ENCODE data around the gene TMEM132E. TPM values are rescaled to one million over a fixed set of nuclear protein-coding genes. Genes with fewer than 3 reads are reported as not detected.

TMEM132E gene
- total and polyA plus RNA-seq, 2 donors: 0.09 to 0.78 TPM

- Histone ChIP-seq H3K27me3 (ENCODE audit: control insufficient read depth in 2 of 2, insufficient read depth in 1 of 2, low read length in 1 of 2) (peaks cover 2 to 33% of the 10 kb centered on the region in 2 donors), H3K9me3 (ENCODE audit: control insufficient read depth in 2 of 2, insufficient read depth in 1 of 2, low read length in 1 of 2) (no peaks in the 10 kb centered on the region), H3K4me1 (ENCODE audit: control insufficient read depth in 2 of 2, insufficient read depth in 2 of 2, low read length in 2 of 2) (no peaks in the 10 kb centered on the region), H3K4me3 (ENCODE audit: low read length in 2 of 2) (no peak overlapping the region), H3K27ac (ENCODE audit: low read depth in 1 of 2, low read length in 1 of 2) (no peak overlapping the region), H3K36me3 (ENCODE audit: control insufficient read depth in 2 of 2, insufficient read depth in 2 of 2, low read length in 1 of 2) (no peaks in the 10 kb centered on the region)
- WGBS: 51% methylated on average over 5 of the region's 5 CpGs
- no peak for DNase-seq (ENCODE audit: low read depth in 6 of 9, low spot score in 9 of 9)
Observed at GRCh38 chr17:34609210-34609609, 29.8 kb downstream of the TMEM132E start.

DNA sequence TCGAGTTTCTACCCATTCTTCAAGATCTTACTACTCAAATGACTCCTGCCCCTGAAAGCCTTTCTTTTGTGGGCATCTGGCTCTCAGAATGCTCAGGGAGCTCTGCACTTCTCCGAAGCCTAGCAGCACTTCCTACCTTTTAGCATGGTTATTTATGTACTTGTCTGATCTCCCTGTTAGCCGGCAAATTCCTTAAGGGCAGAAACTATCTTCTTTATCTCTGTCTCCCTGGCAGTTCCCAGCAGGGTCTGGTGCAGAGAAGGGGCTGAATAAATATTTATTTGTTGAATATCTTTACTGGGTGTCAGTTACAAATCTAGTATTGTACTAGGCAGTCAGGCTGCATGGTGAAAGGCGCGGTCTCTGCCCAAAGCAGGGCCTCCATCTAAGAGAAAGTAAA, 30.7 kb downstream of the TMEM132E start:
- Histone ChIP-seq H3K4me3 (ENCODE audit: low read length in 2 of 2) (no peak overlapping the region), H3K4me1 (ENCODE audit: control insufficient read depth in 2 of 2, insufficient read depth in 2 of 2, low read length in 2 of 2) (no peaks in the 10 kb centered on the region), H3K27me3 (ENCODE audit: control insufficient read depth in 2 of 2, insufficient read depth in 1 of 2, low read length in 1 of 2) (peaks cover 2 to 36% of the 10 kb centered on the region in 2 donors), H3K36me3 (ENCODE audit: control insufficient read depth in 2 of 2, insufficient read depth in 2 of 2, low read length in 1 of 2) (no peaks in the 10 kb centered on the region), H3K27ac (ENCODE audit: low read depth in 1 of 2, low read length in 1 of 2) (no peak overlapping the region), H3K9me3 (ENCODE audit: control insufficient read depth in 2 of 2, insufficient read depth in 1 of 2, low read length in 1 of 2) (no peaks in the 10 kb centered on the region)
- 69% methylated on average over 5 of the region's 5 CpGs for WGBS
- no peak for DNase-seq (ENCODE audit: low read depth in 6 of 9, low spot score in 9 of 9)

GRCh38 chr17:34610506-34610905, 31.1 kb downstream of the TMEM132E start:
- WGBS: 72% methylated on average over 6 of the region's 6 CpGs
- peaks cover 2 to 36% of the 10 kb centered on the region in 2 donors for H3K27me3 ChIP-seq (ENCODE audit: control insufficient read depth in 2 of 2, insufficient read depth in 1 of 2, low read length in 1 of 2)

GRCh38 chr17:34613064-34614019, 34.0 kb downstream of the TMEM132E start:
- H3K4me3 ChIP-seq (ENCODE audit: low read length in 2 of 2): no peak overlapping the region
- DNase-seq (ENCODE audit: low read depth in 6 of 9, low spot score in 9 of 9): no peak
- H3K27me3 ChIP-seq (ENCODE audit: control insufficient read depth in 2 of 2, insufficient read depth in 1 of 2, low read length in 1 of 2): peaks cover 0 to 47% of the 10 kb centered on the region in 2 donors
- H3K36me3 ChIP-seq (ENCODE audit: control insufficient read depth in 2 of 2, insufficient read depth in 2 of 2, low read length in 1 of 2): no peaks in the 10 kb centered on the region
- H3K27ac ChIP-seq (ENCODE audit: low read depth in 1 of 2, low read length in 1 of 2): no peak overlapping the region
- WGBS: 66% methylated on average over 19 of the region's 19 CpGs
- H3K9me3 ChIP-seq (ENCODE audit: control insufficient read depth in 2 of 2, insufficient read depth in 1 of 2, low read length in 1 of 2): no peaks in the 10 kb centered on the region
- H3K4me1 ChIP-seq (ENCODE audit: control insufficient read depth in 2 of 2, insufficient read depth in 2 of 2, low read length in 2 of 2): no peaks in the 10 kb centered on the region

More at GRCh38 chr17:34610506-34610905, 31.1 kb downstream of the TMEM132E start:
- Histone ChIP-seq H3K9me3 (ENCODE audit: control insufficient read depth in 2 of 2, insufficient read depth in 1 of 2, low read length in 1 of 2) (no peaks in the 10 kb centered on the region), H3K4me3 (ENCODE audit: low read length in 2 of 2) (no peak overlapping the region), H3K27ac (ENCODE audit: low read depth in 1 of 2, low read length in 1 of 2) (no peak overlapping the region), H3K4me1 (ENCODE audit: control insufficient read depth in 2 of 2, insufficient read depth in 2 of 2, low read length in 2 of 2) (no peaks in the 10 kb centered on the region), H3K36me3 (ENCODE audit: control insufficient read depth in 2 of 2, insufficient read depth in 2 of 2, low read length in 1 of 2) (no peaks in the 10 kb centered on the region)
- no peak for DNase-seq (ENCODE audit: low read depth in 6 of 9, low spot score in 9 of 9)

GRCh38 chr17:34614698-34615097, 35.3 kb downstream of the TMEM132E start:
- 72% methylated on average over 1 of the region's 1 CpG for WGBS
- no peak for DNase-seq (ENCODE audit: low read depth in 6 of 9, low spot score in 9 of 9)
- no peaks in the 10 kb centered on the region for H3K36me3 ChIP-seq (ENCODE audit: control insufficient read depth in 2 of 2, insufficient read depth in 2 of 2, low read length in 1 of 2)
- H3K4me1 ChIP-seq (ENCODE audit: control insufficient read depth in 2 of 2, insufficient read depth in 2 of 2, low read length in 2 of 2): no peaks in the 10 kb centered on the region
- H3K9me3 ChIP-seq (ENCODE audit: control insufficient read depth in 2 of 2, insufficient read depth in 1 of 2, low read length in 1 of 2): no peaks in the 10 kb centered on the region
- H3K4me3 ChIP-seq (ENCODE audit: low read length in 2 of 2): no peak overlapping the region
- H3K27ac ChIP-seq (ENCODE audit: low read depth in 1 of 2, low read length in 1 of 2): no peak overlapping the region
- peaks cover 0 to 40% of the 10 kb centered on the region in 2 donors for H3K27me3 ChIP-seq (ENCODE audit: control insufficient read depth in 2 of 2, insufficient read depth in 1 of 2, low read length in 1 of 2)

DNA sequence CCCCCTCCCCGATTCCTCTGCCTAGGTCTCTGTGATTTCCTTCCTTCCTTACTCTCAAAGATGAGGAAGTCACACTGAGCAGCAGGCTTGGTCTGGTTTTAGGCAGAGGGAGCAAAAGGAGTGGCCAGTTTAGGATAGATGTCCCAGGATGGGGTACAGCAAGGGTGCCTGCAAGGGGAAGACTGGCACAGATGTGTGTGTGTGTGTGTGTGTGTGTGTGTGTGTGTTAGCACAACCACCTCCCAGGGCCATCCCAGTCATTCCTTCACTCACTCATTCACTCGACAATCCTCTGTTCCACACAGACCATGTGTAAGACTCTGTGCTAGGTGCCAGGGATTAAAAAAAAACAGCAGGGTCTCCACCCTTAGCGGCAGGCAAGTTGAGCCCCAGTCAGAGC, 35.9 kb downstream of the TMEM132E start:
- H3K36me3 ChIP-seq (ENCODE audit: control insufficient read depth in 2 of 2, insufficient read depth in 2 of 2, low read length in 1 of 2): no peaks in the 10 kb centered on the region
- no peaks in the 10 kb centered on the region for H3K4me1 ChIP-seq (ENCODE audit: control insufficient read depth in 2 of 2, insufficient read depth in 2 of 2, low read length in 2 of 2)
- H3K4me3 ChIP-seq (ENCODE audit: low read length in 2 of 2): no peak overlapping the region
- H3K27ac ChIP-seq (ENCODE audit: low read depth in 1 of 2, low read length in 1 of 2): no peak overlapping the region
- H3K27me3 ChIP-seq (ENCODE audit: control insufficient read depth in 2 of 2, insufficient read depth in 1 of 2, low read length in 1 of 2): peaks cover 0 to 38% of the 10 kb centered on the region in 2 donors
- no peaks in the 10 kb centered on the region for H3K9me3 ChIP-seq (ENCODE audit: control insufficient read depth in 2 of 2, insufficient read depth in 1 of 2, low read length in 1 of 2)
- no peak for DNase-seq (ENCODE audit: low read depth in 6 of 9, low spot score in 9 of 9)
- WGBS: 46% methylated on average over 3 of the region's 3 CpGs

- DNase-seq (ENCODE audit: low read depth in 6 of 9, low spot score in 9 of 9): no peak
- 15% methylated on average over 3 of the region's 3 CpGs for WGBS
- peaks cover 0 to 36% of the 10 kb centered on the region in 2 donors for H3K27me3 ChIP-seq (ENCODE audit: control insufficient read depth in 2 of 2, insufficient read depth in 1 of 2, low read length in 1 of 2)
Observed at GRCh38 chr17:34616148-34616547, 36.8 kb downstream of the TMEM132E start.

DNA sequence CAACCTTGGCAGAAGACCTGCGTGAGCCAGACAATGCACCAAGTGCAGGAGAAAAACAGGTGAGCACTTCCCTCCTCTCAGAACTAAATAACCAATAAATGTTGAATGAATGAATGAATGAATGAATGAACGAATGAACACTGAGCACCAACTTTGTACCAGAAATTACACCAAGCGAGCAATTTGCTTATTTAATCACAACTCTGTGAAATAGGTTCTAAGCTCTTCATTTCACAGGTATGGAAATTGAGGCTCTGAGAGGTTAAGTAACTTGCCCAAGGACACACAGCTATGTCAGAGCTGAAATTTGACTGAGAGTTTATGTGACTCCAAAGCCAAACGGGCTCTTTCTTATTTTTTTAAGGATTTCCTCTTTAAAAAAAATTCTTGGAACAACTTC, 38.0 kb downstream of the TMEM132E start:
- no peaks in the 10 kb centered on the region for H3K9me3 ChIP-seq (ENCODE audit: control insufficient read depth in 2 of 2, insufficient read depth in 1 of 2, low read length in 1 of 2)
- no peaks in the 10 kb centered on the region for H3K36me3 ChIP-seq (ENCODE audit: control insufficient read depth in 2 of 2, insufficient read depth in 2 of 2, low read length in 1 of 2)
- H3K4me3 ChIP-seq (ENCODE audit: low read length in 2 of 2): no peak overlapping the region
- no peak overlapping the region for H3K27ac ChIP-seq (ENCODE audit: low read depth in 1 of 2, low read length in 1 of 2)
- DNase-seq (ENCODE audit: low read depth in 6 of 9, low spot score in 9 of 9): no peak
- WGBS: 76% methylated on average over 4 of the region's 4 CpGs
- peaks cover 0 to 31% of the 10 kb centered on the region in 2 donors for H3K27me3 ChIP-seq (ENCODE audit: control insufficient read depth in 2 of 2, insufficient read depth in 1 of 2, low read length in 1 of 2)
- H3K4me1 ChIP-seq (ENCODE audit: control insufficient read depth in 2 of 2, insufficient read depth in 2 of 2, low read length in 2 of 2): no peaks in the 10 kb centered on the region

More at GRCh38 chr17:34616148-34616547, 36.8 kb downstream of the TMEM132E start:
- no peak overlapping the region for H3K27ac ChIP-seq (ENCODE audit: low read depth in 1 of 2, low read length in 1 of 2)
- no peaks in the 10 kb centered on the region for H3K36me3 ChIP-seq (ENCODE audit: control insufficient read depth in 2 of 2, insufficient read depth in 2 of 2, low read length in 1 of 2)
- no peak overlapping the region for H3K4me3 ChIP-seq (ENCODE audit: low read length in 2 of 2)
- no peaks in the 10 kb centered on the region for H3K9me3 ChIP-seq (ENCODE audit: control insufficient read depth in 2 of 2, insufficient read depth in 1 of 2, low read length in 1 of 2)
- H3K4me1 ChIP-seq (ENCODE audit: control insufficient read depth in 2 of 2, insufficient read depth in 2 of 2, low read length in 2 of 2): no peaks in the 10 kb centered on the region

DNA sequence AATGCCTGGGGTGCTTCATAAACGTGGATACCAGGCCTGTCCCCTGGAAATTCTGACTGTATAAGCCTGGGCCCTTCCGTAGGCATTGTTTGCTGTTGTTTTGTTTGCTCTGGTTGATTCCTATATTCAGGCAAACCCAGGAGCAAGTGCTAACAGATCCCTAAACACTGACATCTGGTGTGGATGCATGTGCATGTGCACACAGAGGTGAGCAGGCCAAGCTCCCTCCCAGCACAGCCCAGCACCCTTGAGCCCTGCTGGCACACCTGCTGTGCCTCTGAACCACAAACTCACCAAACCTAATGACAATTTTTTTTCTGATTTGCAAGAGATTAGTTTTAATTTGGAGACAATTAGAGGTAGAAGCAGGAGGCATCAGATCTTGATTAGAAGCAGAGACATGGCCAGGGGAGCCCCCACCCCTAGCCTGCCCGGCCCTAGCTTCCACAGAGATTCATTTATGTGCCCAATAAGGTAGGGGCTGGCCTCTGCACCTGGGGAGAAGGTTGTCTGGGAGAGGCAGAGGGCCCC, 40.4 kb downstream of the TMEM132E start:
- Histone ChIP-seq H3K4me1 (ENCODE audit: control insufficient read depth in 2 of 2, insufficient read depth in 2 of 2, low read length in 2 of 2) (no peaks in the 10 kb centered on the region), H3K36me3 (ENCODE audit: control insufficient read depth in 2 of 2, insufficient read depth in 2 of 2, low read length in 1 of 2) (no peaks in the 10 kb centered on the region), H3K27me3 (ENCODE audit: control insufficient read depth in 2 of 2, insufficient read depth in 1 of 2, low read length in 1 of 2) (peaks cover 4 to 34% of the 10 kb centered on the region in 2 donors), H3K27ac (ENCODE audit: low read depth in 1 of 2, low read length in 1 of 2) (no peak overlapping the region), H3K4me3 (ENCODE audit: low read length in 2 of 2) (no peak overlapping the region), H3K9me3 (ENCODE audit: control insufficient read depth in 2 of 2, insufficient read depth in 1 of 2, low read length in 1 of 2) (no peaks in the 10 kb centered on the region)
- no peak for DNase-seq (ENCODE audit: low read depth in 6 of 9, low spot score in 9 of 9)
- 59% methylated on average over 3 of the region's 3 CpGs for WGBS
